GM21825 (cell line): Measurements from ENCODE around the gene SLC27A2.

Source experiments
- ATAC-seq: cut with Tn5 transposase; IDR thresholded peaks from one replicate; pipeline ENCODE4 v1.9.1; 2021; ENCODE audit warnings: mild to moderate bottlenecking, moderate library complexity; ENCODE audit not compliant: unreplicated experiment

Gene SLC27A2

DNA sequence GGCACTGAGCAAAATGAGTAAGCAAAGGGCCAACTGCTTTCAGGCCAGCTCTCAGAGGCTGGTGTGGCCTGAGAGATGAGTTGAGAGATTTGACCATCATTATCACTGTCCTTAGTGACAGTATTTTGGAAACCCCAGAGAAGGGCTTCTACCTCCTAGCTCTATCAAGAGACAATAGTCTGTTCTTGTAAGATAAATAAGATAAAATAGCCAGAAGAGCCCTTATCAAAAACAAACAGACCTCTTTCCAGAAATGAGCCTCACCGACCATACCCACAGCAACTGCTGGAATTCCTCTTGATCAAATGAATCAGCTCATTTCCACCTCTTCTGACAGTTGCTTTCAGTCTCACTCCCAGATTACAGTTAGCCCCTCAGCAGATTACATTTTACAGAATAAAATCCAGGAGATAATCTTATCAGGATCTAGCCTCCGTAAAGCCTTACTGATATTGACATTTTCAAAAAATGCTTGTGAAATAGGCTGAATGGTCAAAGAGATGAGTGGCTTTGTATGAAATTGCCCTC is 79.0 kb downstream of the SLC27A2 start:
- peak; percentile 52 for ATAC-seq

GRCh38 chr15:50261981-50262380 is 80.0 kb downstream of the SLC27A2 start:
- no peak for ATAC-seq

DNA sequence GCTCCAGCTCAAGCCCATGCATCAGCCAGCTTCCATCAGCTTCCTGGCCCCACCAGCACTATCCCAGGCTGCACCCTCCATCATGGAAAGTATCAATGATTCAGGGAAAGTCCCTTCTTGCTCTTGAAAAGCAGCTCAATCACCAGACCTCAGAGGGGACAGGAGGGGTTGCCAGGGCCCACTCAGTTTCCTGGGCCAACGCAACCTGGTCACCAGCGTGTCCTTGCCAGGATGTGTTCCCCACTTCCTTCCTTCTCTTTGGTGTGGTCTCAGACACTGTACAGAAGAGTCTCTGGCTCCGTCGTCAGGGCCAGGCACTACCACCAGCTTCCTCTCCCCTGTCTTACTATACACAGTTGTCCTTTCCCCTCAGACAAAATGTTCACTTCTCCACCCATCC is 80.5 kb downstream of the SLC27A2 start:
- ATAC-seq, result no peak

GRCh38 chr15:50265620-50266019 is 83.6 kb downstream of the SLC27A2 start, which contains the start of gene HDC:
TSS of gene HDC (minus strand) at chr15:50265726. CDS start at chr15:50265623, 103 bp downstream.
- no peak for ATAC-seq

DNA sequence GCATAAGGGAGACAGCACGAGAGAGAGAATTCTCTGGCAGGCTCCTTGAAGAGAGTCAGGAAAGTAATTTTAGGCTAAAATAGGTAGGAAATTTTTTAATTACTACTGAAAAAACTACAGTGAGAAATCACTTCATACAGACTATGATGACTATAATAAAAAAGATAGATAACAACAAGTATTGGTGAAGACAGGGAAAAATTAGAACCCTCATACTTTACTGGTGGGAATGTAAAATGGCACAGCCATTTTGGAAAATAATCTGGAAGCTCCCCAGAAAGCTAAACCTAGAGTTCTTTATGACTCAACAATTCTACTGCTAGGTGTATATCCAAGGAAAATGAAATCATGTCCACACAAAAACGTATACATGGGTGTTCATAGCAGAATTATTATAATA is 85.6 kb downstream of the SLC27A2 start:
- no peak for ATAC-seq

DNA sequence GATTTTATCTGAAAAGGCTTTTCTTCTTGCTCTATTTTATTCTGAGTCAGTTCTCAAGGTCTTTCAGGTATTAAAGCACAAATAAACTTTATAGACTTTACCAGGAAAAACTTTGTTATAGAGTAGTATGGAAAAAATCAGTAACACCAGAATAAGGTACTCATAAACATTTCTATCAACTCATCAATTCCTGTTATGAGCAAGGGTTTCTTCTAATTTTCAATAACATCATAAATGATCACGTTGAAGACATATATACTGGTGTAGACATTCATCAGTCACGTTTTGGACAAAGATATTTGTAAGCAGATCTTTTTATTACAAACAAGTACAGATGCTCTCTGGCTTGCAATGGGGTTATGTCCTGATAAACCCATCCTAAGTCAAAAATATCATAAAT is 93.1 kb downstream of the SLC27A2 start:
- no peak for ATAC-seq

GRCh38 chr15:50275908-50276307 is 93.9 kb downstream of the SLC27A2 start:
- no peak for ATAC-seq

- no peak for ATAC-seq
These were observed 95.4 kb downstream of the SLC27A2 start for GRCh38 chr15:50277370-50277769.

DNA sequence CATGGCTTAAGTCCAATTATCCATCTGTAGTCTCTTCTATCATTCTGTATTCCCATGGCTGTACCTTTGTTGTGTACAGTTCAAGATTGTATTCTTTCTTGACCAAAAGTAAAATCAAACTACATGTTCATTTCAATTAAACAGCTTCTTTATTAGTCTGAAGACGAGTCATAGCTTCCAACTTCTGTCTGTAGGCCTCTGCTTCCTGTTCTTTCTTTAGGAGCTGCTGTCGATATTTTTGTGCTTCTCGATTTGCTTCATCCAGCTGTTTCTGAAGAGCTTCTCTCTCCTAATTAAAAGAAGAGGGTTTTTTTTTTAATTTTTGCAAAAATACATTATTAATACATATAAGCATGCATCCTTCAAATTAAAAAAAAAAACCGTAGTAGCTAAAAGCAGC is 96.5 kb downstream of the SLC27A2 start:
- no peak for ATAC-seq

GRCh38 chr15:50280271-50280670 is 98.3 kb downstream of the SLC27A2 start:
- no peak for ATAC-seq

- no peak for ATAC-seq
These were observed 99.4 kb downstream of the SLC27A2 start for GRCh38 chr15:50281427-50281826.
